HG03196 (cell line): ENCODE results near the gene SRGAP1.

Experiments used
- ATAC-seq: cut with Tn5 transposase; IDR thresholded peaks from one replicate; pipeline ENCODE4 v1.9.1; 2021; ENCODE audit not compliant: unreplicated experiment

The SRGAP1 gene

GRCh38 chr12:63904653-63905052 is 60.2 kb downstream of the SRGAP1 start:
- no peak for ATAC-seq

- ATAC-seq: no peak
These were observed 61.0 kb downstream of the SRGAP1 start for GRCh38 chr12:63905544-63905943.

GRCh38 chr12:63906876-63907275 is 62.4 kb downstream of the SRGAP1 start:
- no peak for ATAC-seq

GRCh38 chr12:63907561-63907960 is 63.1 kb downstream of the SRGAP1 start:
- no peak for ATAC-seq

- ATAC-seq: no peak
These were observed 65.2 kb downstream of the SRGAP1 start for GRCh38 chr12:63909746-63910145.

- ATAC-seq: no peak
These were observed 66.8 kb downstream of the SRGAP1 start for GRCh38 chr12:63911341-63911740.

GRCh38 chr12:63912651-63913050 is 68.2 kb downstream of the SRGAP1 start:
- ATAC-seq: no peak

GRCh38 chr12:63913929-63914328 is 69.4 kb downstream of the SRGAP1 start:
- ATAC-seq: no peak

- no peak for ATAC-seq
These were observed 70.8 kb downstream of the SRGAP1 start for GRCh38 chr12:63915105-63915800.

GRCh38 chr12:63916561-63917476 is 72.3 kb downstream of the SRGAP1 start:
- ATAC-seq: no peak

GRCh38 chr12:63917477-63917862 is 73.0 kb downstream of the SRGAP1 start:
- ATAC-seq: no peak

GRCh38 chr12:63917864-63918799 is 73.6 kb downstream of the SRGAP1 start:
- ATAC-seq: peak; percentile 70

- no peak for ATAC-seq
These were observed 74.3 kb downstream of the SRGAP1 start for GRCh38 chr12:63918800-63919300.

- ATAC-seq: no peak
These were observed 75.3 kb downstream of the SRGAP1 start for GRCh38 chr12:63919756-63920155.

- ATAC-seq: no peak
These were observed 76.7 kb downstream of the SRGAP1 start for GRCh38 chr12:63921157-63921556.

GRCh38 chr12:63922474-63922873 is 78.0 kb downstream of the SRGAP1 start:
- ATAC-seq: no peak

GRCh38 chr12:63924781-63925180 is 80.3 kb downstream of the SRGAP1 start:
- no peak for ATAC-seq

- no peak for ATAC-seq
These were observed 83.0 kb downstream of the SRGAP1 start for GRCh38 chr12:63927511-63927910.

GRCh38 chr12:63928305-63928704 is 83.8 kb downstream of the SRGAP1 start:
- no peak for ATAC-seq

GRCh38 chr12:63929426-63929825 is 84.9 kb downstream of the SRGAP1 start:
- no peak for ATAC-seq

- no peak for ATAC-seq
These were observed 86.5 kb downstream of the SRGAP1 start for GRCh38 chr12:63930971-63931370.
